Thyroid gland (tissue), 4 donors: Measurements from ENCODE around the gene LAMA2.

Experiments
- CTCF ChIP-seq, 6 experiments: fragments of 200-600 bp in 3 of 6; fragments of 450-650 bp in 3 of 6; sonication (generic) in 3 of 6; IDR thresholded peaks; one replicate each; pipeline ENCODE4 v1.5.1; 2016 to 2019; ENCODE audit warnings: antibody characterized with exemption in 6 of 6, mild to moderate bottlenecking in 2 of 6, inconsistent platforms in 1 of 6, moderate library complexity in 1 of 6
- POLR2A ChIP-seq, 2 donors: fragments of 450-650 bp; IDR thresholded peaks; one replicate each; pipeline ENCODE4 v1.6.1; 2017; ENCODE audit warnings: antibody characterized with exemption in 2 of 2, mild to moderate bottlenecking in 2 of 2, moderate library complexity in 1 of 2

- TF ChIP-seq CTCF (IDR thresholded peaks at IDR 0.05) (no peak), POLR2A (IDR thresholded peaks at IDR 0.05) (no peak)
These were observed 682.4 kb downstream of the LAMA2 start for GRCh38 chr6:129565366-129565765.
